Islet of Langerhans (tissue), 1 donor: Measurements from ENCODE around the gene SESTD1.

Experiments used
- FAIRE-seq: peaks from one replicate; lab custom pipeline; 2011; peaks lifted over from hg19 to GRCh38; lab: Jason Lieb, UNC

The SESTD1 gene

GRCh38 chr2:179264368-179265081 lies at the start of gene SESTD1:
Gene SESTD1 (minus strand): TSS chr2:179264832. CDS start chr2:179191841, 72,991 bp downstream.
- FAIRE-seq: no peak

GRCh38 chr2:179313057-179313456 lies 48.4 kb upstream of the SESTD1 start:
- FAIRE-seq: no peak

GRCh38 chr2:179311101-179311500 lies 46.5 kb upstream of the SESTD1 start:
- no peak for FAIRE-seq

GRCh38 chr2:179307616-179308371 lies 43.2 kb upstream of the SESTD1 start:
- FAIRE-seq: no peak

- no peak for FAIRE-seq
Measured at GRCh38 chr2:179305125-179305524, 40.5 kb upstream of the SESTD1 start.

GRCh38 chr2:179304424-179304823 lies 39.8 kb upstream of the SESTD1 start:
- FAIRE-seq: no peak

GRCh38 chr2:179302764-179303571 lies 38.3 kb upstream of the SESTD1 start:
- no peak for FAIRE-seq

- no peak for FAIRE-seq
Measured at GRCh38 chr2:179302149-179302548, 37.5 kb upstream of the SESTD1 start.

- FAIRE-seq: no peak
Measured at GRCh38 chr2:179298666-179299065, 34.0 kb upstream of the SESTD1 start.

- no peak for FAIRE-seq
Measured at GRCh38 chr2:179297927-179298326, 33.3 kb upstream of the SESTD1 start.

GRCh38 chr2:179290329-179290728 lies 25.7 kb upstream of the SESTD1 start:
- no peak for FAIRE-seq

- FAIRE-seq: no peak
Measured at GRCh38 chr2:179285060-179285459, 20.4 kb upstream of the SESTD1 start.

GRCh38 chr2:179277429-179278196 lies 13.0 kb upstream of the SESTD1 start:
- FAIRE-seq: no peak

- no peak for FAIRE-seq
Measured at GRCh38 chr2:179275253-179276012, 10.8 kb upstream of the SESTD1 start.

GRCh38 chr2:179274749-179275148 lies 10.1 kb upstream of the SESTD1 start:
- FAIRE-seq: no peak

GRCh38 chr2:179273461-179273962 lies 8.9 kb upstream of the SESTD1 start:
- no peak for FAIRE-seq

GRCh38 chr2:179272406-179273192 lies 8.0 kb upstream of the SESTD1 start:
- peak; percentile 88 for FAIRE-seq

- FAIRE-seq: no peak
Measured at GRCh38 chr2:179270689-179271088, 6.1 kb upstream of the SESTD1 start.

GRCh38 chr2:179268277-179268925 lies 3.8 kb upstream of the SESTD1 start:
- FAIRE-seq: peak; percentile 41

GRCh38 chr2:179266271-179266670 lies 1.6 kb upstream of the SESTD1 start:
- no peak for FAIRE-seq
